Left renal cortex interstitium (tissue), 4 donors: ENCODE results near the gene CAPN7. TPM values are rescaled to one million over a fixed set of nuclear protein-coding genes. Genes with fewer than 3 reads are reported as not detected.

Experiments
- DNase-seq, 4 donors: peaks; one replicate each; pipeline ENCODE4 v3.0.0-alpha.2; 2013; ENCODE audit warnings: low read depth in 4 of 4, low spot score in 2 of 4, missing footprints in 1 of 4
- polyA plus RNA-seq, 4 donors: library from polyadenylated mRNA; unstranded; fragments of 120-200 nt; gene quantifications; one replicate each; pipeline ENCODE4 v1.2.1, GENCODE V29; 2013; ENCODE audit not compliant: insufficient read length in 4 of 4

Gene CAPN7
- polyA plus RNA-seq, 4 donors = 43.4 to 56.1 (median 49.4) TPM

DNA sequence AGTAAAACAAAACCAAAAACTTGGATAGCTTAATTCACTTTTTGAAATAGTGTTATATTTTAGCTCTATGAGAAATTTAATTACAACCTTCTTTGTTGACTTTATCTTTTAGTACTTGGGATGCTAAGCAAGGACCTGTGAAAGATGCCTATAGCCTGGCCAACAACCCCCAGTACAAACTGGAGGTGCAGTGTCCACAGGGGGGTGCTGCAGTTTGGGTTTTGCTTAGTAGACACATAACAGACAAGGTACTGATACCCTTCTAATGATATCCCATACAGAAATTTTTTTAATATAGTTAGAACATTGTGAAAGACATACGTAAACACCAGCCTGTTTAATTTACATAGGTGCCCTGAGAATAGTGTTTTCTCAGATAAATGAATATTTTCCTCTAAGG is 35.3 kb downstream of the CAPN7 start:
- no peak for DNase-seq

DNA sequence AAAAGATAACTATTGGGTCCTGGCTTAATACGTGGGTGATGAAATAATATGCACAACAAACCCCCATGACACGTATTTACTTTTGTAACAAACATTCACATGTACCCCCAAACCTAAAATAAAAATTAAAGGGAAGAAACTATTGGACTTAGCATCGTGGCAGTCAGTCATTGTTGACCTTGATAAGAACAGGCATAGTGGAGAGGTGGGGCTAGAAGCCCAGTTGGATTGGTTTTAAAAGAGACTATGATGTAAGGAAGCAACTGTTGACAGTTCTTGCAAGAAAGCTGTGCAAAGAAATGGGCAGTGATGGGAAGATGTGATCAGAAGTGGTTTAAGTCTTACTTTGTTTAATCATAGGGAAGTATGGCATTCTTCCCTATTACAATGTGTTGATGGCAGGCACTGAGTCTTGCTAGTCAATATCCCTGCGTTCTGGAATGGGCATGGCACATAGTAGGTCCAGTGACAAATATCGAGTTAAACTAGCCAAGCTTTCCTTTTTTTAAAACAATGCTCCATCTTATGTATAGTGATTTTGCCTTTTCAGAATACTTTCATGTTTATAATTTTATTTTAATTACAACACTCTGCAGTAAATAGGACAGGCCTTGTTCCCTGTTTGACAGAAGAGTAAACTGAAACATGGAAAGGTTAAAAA is 37.9 kb downstream of the CAPN7 start:
- no peak for DNase-seq

DNA sequence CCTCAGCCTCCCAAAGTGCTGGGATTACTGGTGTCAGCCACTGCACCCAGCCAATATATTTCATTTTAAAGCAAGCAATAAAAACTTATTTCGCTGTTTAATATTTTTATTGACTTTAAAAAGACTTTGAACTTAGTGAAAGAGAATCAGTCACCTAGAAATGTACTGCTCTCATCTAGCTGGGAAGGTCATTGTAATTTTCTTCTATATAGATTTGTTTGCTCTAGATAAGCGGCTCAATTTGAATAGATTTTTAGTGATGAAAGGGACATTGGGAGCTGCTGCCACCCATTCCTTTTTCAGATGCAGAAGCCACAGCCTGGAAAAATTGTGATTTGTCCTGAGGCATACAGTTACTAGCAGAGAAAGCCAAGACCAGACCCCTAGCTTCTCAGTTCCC is 40.1 kb downstream of the CAPN7 start:
- DNase-seq = no peak

DNA sequence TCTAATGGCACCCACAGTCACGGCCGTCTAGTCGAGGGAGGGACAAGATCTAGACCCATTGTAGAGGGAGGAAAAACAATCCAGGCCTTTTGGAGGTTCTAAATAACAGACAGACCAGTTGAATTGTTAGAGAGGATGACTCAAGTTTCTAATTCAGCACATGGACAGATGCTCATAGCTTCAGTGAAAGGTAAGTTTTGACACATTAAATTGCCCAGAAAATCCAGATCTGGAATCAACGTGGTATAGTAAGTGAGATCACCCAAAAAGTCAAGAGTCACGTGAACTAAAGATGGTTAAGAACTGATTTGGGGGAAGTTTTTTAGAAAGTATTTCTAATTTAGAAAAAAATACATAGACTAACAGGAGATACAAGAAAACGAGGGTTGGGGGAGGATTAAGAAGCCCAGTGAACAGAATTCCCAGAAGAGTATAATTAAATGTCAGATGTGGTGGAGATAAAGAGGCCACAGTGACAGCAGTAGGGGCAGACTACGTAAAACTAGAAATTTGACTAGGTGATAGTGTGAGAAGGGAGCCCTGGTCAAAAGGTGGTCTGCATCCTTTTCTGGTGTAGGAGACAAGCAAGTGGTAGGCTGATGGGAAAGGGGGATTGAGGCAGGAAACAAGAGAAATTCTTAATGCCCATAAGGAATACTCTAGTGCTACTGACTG is 47.1 kb downstream of the CAPN7 start:
- no peak for DNase-seq

DNA sequence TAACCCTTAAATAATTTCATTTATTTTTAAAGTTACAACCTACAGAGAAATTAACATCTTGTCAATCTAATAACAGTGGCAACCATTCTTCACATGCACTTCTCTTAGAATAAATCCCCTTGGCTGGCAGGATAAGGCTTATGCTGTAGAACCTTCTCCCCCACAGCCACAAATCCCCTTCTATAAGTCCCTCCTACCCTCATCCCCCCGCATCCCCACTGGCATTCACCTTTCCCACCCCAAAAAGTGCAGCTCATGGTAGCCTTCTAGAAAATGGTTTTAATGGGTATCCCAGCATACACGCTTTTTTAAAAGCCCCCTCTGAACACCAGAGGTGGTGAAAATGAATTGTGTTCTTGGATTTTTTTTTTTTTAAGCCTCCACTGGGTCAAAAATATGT is 49.2 kb downstream of the CAPN7 start:
- no peak for DNase-seq

DNA sequence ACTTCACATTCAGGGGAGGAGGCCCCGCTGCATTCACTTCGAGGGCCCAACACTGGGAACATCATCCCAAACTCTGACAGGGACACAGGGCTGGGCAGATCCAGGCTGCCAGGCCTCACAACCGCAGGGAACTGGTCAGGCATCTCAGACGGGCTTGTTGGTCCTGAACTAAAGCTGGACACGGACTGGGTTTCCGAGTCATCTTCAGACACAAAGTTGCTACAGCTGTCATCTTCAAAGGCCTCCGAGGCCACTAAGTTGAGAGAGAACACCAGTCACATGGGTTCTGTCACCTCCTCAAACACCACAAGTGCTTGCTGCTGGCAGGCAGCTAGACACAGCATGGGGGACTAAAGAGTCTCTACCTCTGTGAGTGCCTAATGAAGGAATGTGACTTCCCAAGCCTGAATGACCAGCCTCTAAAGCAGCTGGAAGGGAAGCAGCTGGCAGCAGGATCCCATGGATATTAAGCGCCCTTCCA is 50.9 kb downstream of the CAPN7 start:
- DNase-seq = no peak

DNA sequence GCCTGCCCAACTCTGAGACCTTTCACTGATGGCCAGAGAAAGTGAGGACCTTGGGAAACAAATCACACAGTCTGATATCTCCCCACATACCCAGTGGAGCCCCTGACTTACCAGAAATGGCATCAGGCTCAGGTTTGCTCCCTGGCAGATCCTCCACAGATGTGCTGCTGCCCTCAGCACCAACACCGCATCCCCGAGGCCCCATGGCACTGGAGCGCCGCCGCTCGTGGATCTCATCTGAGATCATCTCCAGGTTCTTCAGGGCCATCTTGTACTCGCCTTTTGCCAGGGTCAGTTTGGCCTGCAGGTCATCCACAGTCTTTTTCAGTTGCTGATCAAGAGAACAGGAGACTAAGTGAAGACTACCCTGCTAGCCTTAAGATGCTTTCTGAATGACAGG is 52.7 kb downstream of the CAPN7 start:
- DNase-seq = no peak

DNA sequence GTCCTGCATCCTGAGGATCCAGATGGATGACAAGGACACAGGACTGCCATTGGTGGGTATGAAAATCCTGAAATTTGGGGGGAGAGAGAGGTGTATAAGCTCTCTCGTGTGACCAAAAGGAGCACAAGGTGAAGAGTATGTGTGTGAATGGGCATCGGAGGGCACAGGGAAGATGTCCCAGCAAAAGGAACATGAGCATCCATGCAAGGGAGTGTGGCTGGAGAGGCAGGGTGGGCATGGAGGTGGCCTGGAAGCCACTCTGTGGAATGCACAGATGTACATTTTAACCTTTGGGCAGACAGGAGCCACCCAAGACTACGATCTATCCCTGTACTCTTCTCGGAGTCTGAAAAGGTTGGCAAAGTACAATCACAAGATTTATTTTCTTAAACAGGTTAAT is 54.5 kb downstream of the CAPN7 start:
- DNase-seq = no peak

DNA sequence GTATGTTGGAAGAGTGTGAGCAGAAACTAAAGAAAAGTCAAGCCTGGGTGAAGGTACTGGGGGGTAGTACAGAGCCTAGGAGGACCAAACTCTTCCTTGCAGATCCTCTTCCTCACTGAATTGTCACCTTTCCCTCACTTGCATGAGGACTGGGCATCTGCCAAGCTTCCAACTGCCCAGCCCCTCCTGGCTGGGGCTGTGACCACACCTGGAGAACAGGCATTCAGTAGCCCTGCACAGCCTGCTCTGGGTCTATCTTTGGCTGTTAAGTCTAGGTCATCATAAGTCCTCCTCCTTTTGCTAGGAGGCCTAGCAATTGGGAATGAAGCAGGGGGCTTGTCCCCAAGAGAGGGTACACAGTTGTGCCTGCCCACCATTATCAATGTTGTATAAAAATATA is 55.2 kb downstream of the CAPN7 start:
- no peak for DNase-seq

DNA sequence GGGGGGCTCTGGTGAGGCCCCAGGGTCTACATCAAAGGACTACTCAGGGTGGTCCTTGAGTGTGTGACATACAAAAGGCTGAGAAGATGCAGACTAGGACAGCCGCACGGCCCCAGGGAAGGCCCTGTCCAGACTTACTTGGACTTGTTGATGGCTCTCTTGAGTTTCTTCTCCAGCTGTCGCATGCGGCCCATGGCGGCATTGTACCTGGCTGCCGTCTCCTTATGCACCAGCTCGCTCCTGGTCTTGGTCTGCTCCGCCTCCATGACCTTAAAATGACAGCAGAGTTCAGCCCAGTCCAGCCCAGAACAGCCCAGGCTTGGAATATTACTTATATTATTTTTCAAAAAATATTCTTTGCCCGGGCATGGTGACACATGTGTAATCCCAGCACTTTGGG is 56.0 kb downstream of the CAPN7 start:
- DNase-seq = no peak

DNA sequence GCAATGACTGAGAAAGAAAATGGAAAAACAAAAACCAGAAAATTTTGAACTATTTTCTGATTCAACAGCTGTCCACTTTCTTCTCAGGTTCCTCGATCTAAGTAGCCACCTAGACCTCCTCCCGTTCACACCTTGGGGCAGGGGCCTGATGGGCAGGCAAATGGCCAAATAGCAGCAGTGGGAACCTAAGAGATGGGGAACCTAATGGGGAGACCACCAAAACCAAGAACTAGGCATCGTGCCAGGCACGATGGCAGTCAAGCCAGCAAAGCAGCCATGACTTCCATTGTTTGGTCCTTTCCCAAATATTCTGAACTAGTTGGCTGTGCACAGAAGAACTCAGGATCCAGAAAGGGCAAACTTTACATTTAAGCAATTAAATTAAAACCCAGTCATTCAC is 57.1 kb downstream of the CAPN7 start:
- no peak for DNase-seq

DNA sequence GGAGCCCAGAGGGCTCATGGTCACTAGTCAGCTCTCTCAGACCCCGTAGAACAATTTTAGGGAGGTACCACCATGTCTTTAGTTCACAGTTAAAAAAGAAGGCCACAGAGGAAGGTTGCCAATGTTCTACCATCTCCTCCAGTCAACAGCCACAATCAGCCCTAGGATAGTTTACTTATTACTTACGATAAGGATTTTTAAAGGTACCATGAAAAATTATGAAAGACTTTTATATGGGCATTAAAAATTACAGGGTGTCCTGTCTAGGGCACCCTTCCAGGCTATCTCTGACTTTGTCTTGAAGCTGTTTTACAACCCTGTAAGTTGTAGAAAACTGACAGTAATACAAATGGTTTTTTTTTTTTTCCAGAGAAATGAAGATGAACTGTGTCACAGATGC is 57.9 kb downstream of the CAPN7 start:
- no peak for DNase-seq

DNA sequence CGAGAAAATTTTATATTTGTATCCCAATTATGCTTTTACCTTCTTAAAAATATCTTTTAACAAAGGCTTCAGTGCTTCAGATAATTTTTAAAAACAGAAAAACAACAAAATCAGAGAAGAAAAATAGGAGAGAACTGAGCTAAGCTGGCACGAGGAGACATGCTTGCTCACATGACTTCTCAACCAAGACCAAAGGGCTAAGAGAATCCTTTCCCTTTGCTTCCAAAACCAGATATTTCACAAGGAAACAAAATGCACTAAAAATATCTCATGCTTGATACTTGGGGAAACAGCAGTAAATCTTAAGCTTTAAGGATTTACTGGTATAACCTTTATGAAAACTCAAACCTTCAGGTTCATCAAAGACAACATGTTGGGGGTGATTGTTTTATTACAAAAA is 58.4 kb downstream of the CAPN7 start:
- no peak for DNase-seq

DNA sequence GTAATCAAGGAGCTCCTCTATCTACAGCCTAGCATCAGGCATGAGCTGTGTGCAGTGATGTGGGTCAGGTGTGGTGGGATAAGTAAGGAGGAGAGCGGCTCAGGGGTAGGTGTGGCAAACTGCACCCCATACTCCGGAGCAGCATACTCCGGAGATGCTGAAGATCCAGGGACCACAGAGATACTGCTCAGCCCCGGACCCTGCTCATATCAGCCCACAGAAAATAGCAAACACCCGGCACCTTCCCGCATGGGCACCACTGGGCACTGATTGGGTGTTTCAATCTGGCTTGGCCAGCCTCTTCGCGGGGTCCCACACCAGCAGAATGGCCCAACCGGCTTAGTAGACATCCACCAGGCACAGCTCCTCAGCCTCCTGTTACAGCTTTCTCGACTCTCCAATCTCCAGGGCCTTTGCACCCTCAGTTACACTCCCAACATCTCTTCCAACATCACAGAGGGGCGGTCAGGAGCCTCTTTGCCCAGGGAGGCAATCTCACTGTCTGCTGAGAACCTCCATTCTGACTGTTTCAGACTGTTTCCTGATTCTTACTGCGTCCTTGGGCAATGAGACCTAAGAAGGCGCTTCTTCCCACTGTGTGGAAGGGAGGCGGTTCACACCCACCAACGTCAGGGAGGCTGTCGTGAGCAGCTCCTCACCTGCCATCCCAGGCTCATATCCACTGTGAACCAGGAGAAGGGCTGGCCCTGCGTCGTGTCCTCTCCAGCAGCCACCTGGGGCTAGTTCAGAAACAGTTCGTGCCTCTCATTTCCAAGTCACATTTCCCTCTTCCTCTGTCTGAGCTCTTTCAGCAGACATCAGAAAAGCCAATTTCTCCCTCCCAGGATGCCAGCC is 59.8 kb downstream of the CAPN7 start:
- no peak for DNase-seq

DNA sequence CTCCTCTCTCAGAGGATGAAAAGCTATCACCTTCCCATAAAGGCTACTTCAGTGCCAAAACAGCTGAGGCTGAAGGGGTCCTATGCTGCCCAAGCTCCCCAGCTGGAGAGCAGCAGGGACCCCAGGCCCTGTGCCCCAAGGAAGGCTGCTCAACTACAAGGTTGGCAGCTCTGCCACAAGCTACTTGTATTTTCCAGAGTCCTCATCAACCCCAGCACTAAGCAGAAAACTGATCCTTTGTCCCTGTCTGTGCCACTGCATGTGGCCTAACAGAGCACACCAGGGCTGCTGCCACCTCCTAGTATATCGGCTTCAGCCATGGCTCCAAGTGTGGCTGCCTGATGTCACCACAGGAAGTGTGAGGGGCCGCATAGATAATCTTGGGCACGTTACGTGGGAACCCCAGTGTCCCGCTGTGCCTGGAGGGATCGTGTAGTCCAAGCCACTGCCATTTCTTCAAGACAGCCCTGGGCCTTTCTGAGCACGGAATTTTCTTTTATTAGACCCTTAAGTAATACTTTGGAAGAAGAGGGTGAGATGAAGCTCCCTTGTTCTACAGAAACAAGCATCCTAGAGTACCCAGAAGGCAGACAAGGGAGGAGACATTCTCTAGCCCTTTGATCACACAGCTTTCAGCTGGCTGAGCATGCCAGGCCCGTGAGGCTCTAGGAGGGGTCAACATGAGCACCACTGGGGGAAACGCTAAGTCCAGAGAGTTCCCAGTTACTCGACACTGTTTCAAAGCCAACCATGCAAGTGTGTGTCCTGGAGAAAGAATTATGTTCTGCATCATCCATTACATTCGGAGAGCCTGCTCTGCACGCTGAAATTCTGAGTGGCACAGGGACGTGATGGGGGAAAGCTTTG is 60.7 kb downstream of the CAPN7 start:
- no peak for DNase-seq

DNA sequence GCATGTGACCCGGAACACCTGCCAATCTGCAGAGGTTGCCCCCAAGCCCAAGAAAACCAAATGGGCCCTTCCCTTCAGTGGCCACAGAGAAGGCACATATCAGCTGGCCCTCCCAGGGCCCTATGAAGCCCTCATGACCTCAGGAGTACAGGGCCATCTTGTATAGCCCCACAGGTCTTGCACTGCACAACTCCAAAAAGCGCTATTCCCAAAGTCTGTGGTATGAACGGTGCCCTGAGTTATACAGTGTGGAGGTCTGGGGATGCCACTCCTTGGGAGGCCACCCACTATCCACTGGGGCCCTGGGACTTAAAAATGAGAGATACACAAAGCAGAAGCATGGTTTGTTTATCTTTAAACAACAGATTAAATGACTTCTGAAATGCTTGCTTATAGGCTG is 61.5 kb downstream of the CAPN7 start:
- no peak for DNase-seq

DNA sequence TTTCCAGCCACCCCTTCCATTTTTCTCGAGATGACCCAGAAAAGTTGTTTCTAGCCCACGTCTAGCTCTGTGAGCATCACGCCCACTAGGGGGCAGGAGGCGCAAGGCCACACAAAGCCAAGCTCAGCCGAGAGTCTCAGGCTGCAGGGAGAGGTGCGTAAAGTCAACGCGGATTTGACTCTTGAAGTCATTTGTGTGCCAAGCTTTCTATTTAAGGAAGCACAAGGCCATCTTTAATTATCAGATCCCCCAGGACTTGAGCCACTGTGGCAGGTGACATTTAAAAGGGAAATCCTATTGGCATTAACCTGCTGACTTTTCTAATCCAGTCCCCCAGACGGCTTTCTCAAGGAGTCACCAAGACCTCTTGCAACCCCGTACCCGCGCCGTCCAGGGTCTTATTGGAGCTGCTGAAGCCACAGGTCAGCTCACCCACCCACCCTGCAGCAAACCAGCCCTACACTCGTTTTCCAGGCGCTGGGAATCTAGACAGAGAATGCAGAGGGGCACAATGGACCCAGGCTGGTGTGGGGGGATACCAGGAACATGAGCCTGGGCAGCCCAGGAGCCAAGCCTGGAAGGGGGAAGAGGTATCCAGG is 62.1 kb downstream of the CAPN7 start:
- peak; percentile 41 to 77 (median 50) for DNase-seq

DNA sequence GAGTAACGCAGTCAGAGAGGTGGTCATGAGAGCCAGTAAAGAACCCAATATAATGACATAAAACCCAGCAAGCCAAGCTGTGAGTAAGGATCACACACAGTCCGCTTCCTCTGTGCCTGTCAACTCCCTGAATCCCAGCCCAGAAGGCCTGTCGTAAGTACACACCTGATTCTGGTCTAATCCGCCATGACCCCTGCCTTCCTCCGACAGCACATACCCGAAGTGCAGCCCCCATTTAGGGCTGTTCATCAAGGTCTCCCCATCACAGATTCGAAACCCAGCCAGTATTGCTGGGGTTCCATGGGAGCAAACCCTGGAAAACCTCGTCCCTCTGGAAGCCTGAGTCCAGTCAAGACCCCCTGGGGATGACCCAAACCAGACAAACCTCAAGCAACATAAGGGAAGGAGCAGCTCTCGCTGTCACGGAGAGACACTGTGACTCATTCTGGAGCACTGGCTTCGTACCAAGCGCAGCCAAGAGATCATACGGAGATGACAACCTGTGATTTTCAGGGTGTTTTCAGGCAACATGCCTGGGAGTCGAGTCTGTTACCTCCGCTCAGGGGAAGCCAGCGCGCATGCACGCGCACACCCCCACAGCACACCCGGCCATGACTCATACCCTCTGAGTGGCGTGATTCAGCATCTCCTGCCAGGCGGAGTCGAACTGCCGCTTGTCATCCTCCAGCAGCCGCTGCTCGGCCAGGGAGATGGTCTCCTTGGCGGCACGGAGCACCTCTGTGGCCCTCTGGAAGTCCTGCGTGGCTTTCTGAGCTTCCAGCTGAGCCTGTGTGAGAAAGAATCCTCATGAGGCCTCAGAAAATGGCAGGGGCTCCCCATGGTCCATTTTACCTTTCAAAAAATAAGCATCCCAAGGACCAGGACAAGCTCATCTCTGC is 63.3 kb downstream of the CAPN7 start:
- no peak for DNase-seq

DNA sequence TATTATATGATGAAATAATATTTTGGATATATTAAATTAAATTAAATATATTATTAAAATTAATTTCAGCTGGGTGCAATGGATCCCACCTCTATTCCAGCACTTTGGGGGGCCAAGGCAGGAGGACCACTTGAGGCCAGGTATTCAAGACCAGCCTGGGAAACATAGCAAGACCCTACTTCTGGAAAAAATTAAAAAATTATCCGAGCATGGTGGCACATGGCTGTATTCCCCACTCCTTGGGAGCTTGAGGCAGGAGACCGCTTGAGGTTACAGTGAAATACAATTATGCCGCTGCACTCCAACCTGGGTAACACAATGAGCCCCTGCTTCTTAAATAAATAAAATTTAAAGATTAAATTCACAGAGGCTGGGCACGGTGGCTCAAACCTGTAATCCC is 65.0 kb downstream of the CAPN7 start:
- no peak for DNase-seq
